ENCODE data around the gene ZDHHC19. TPM values are rescaled to one million over a fixed set of nuclear protein-coding genes. Genes with fewer than 3 reads are reported as not detected.

The ZDHHC19 gene
- total RNA-seq, 2 donors from 2014 or later, result 0.42 TPM; not detected in 1

DNA sequence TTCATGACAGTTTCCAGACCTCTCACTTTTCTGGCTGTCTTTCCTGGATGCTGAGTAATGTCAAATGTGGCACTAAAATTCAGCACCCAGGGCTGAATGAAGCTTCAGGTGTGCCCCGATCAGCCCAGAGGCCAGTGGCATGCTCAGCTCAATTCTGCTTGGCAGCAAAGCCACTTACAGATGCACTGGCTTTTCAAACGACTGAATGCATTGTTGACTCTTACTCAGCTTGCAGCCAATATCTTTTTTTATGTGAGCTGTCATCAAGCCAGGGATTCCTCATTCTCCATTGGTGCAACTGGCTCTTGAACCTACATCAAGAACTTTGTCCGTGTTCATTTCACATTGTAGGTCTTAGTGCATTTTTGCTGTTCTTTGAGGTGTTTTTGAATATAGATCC, 60.7 kb downstream of the ZDHHC19 start:
- Histone ChIP-seq H3K36me3 (no peaks in the 10 kb centered on the region), H3K27ac (no peak overlapping the region), H3K4me1 (ENCODE audit: control insufficient read depth in 1 of 2, low read depth in 2 of 2) (no peaks in the 10 kb centered on the region), H3K4me3 (no peak overlapping the region), H3K9me3 (no peaks in the 10 kb centered on the region), H3K27me3 (replicated peaks; ENCODE audit: insufficient read depth) (no peaks in the 10 kb centered on the region)
- TF ChIP-seq CTCF (IDR thresholded peaks at IDR 0.05), result no peak
- DNase-seq (ENCODE audit: low spot score), result no peak
- no peak for ATAC-seq (ENCODE audit: insufficient number of reproducible peaks, low FRiP score, low read depth)

GRCh38 chr3:196149831-196150301, 61.3 kb downstream of the ZDHHC19 start:
- DNase-seq (ENCODE audit: low spot score), result no peak
- Histone ChIP-seq H3K9me3 (no peaks in the 10 kb centered on the region), H3K36me3 (no peaks in the 10 kb centered on the region), H3K27me3 (replicated peaks; ENCODE audit: insufficient read depth) (no peaks in the 10 kb centered on the region), H3K4me1 (ENCODE audit: control insufficient read depth in 1 of 2, low read depth in 2 of 2) (no peaks in the 10 kb centered on the region), H3K27ac (no peak overlapping the region), H3K4me3 (no peak overlapping the region)
- no peak for TF ChIP-seq CTCF (IDR thresholded peaks at IDR 0.05)
- no peak for ATAC-seq (ENCODE audit: insufficient number of reproducible peaks, low FRiP score, low read depth)

- Histone ChIP-seq H3K27ac (no peak overlapping the region), H3K4me1 (ENCODE audit: control insufficient read depth in 1 of 2, low read depth in 2 of 2) (no peaks in the 10 kb centered on the region), H3K9me3 (no peaks in the 10 kb centered on the region), H3K27me3 (replicated peaks; ENCODE audit: insufficient read depth) (no peaks in the 10 kb centered on the region), H3K4me3 (no peak overlapping the region), H3K36me3 (no peaks in the 10 kb centered on the region)
- no peak for ATAC-seq (ENCODE audit: insufficient number of reproducible peaks, low FRiP score, low read depth)
- DNase-seq (ENCODE audit: low spot score), result no peak
- no peak for TF ChIP-seq CTCF (IDR thresholded peaks at IDR 0.05)
Observed at GRCh38 chr3:196149375-196149774, 61.8 kb downstream of the ZDHHC19 start.

Other genes starting within 250 kb of the ZDHHC19 start
- gene TFRC, start 129.3 kb downstream of the ZDHHC19 start, total RNA-seq, result 100 to 1,000 TPM; 127 to 164 TPM
- not detected for gene SLC51A, start 5.1 kb upstream of the ZDHHC19 start, total RNA-seq
- 100 to 1,000 TPM in 1 of 2 donors, 10 to 100 TPM in 1; 64.7 to 102 TPM for gene PCYT1A, start 76.3 kb upstream of the ZDHHC19 start, total RNA-seq
- gene DYNLT2B, start 106.8 kb upstream of the ZDHHC19 start, total RNA-seq, result 1 to 10 TPM in 1 of 2 donors, not detected in 1; 4.0 TPM
- gene TM4SF19, start 127.0 kb upstream of the ZDHHC19 start, total RNA-seq, result not detected
- gene UBXN7, start 221.0 kb upstream of the ZDHHC19 start, total RNA-seq, result 10 to 100 TPM; 21.1 to 22.2 TPM